GM12801 (cell line): ENCODE results near the gene ATG13.

ENCODE experiments used
- CTCF ChIP-seq: IDR thresholded peaks from one replicate; pipeline ENCODE4 v1.5.1; 2011; ENCODE audit warnings: control low read depth; ENCODE audit not compliant: insufficient read length; ENCODE audit errors: extremely low read depth

Gene ATG13

DNA sequence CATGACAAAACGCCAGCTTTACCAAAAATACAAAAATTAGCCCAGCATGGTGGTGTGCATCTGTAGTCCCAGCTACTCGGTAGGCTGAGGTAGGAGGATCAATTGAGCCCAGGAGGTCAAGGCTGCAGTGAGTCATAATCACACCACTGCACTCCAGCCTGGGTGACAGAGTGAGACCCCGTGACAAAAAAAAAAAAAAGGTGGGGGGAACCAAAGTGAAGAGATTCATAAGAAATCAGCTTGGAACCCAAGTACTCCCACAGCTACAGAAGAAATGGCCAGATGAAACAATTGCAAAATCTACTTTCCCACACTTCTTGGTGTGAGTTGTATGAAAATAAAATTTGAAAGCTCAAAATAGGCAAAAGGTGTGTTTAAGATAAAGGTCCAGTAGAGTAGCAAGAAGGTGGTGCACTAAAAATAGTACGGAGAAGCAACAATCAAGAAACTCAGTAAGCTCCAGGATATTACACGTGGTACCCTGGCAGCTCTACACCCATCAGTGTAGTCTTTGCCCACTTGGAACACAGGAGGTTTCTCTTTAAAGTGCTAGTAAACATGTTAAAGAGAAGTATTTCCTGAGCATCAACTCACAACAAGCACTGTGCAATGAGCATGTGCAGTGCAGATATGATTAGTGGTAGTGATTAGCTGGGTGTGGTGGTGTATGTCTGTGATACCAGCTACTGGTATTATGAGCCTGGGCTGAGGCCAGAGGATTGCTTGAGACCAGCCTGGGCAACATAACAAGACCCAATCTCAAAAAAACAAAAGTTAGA lies 5.6 kb upstream of the ATG13 start:
- TF ChIP-seq CTCF: no peak

DNA sequence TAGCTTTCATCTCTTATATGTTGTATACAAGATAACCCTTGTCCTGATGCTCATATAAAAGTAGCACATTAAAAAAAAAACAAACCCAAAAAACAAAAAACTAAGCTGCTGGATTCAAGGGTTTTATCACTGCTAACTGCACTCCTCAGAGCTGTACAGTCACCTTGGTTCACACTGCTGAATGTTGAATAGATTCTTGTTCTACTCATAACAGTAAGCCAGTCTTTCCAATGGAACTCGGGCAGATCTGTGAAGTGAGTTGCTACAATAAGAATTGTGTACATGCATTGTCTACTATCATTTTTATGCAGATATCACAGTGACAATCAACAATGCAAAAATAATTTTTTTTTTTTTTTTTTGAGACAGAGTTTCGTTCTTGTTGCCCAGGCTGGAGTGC lies 5.0 kb upstream of the ATG13 start:
- TF ChIP-seq CTCF: no peak

DNA sequence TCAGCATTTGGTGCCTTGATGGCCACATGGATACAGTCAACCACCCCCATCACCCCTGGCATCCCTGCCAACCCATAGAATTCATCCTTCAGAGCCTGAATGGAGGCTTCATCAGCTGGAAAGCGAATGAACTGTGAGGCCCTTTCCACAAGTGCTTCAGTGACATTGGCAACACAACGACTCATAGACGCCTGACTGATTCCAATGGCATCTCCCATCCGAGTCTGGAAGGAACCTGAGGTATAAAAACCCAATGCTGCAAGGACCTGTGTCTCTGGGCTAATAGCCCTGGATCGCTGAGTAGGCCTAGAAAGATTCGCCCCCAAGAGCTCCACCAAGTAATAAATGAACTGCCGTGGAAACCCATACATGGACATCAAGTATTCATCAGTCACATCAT lies 1.6 kb upstream of the ATG13 start:
- TF ChIP-seq CTCF: no peak

DNA sequence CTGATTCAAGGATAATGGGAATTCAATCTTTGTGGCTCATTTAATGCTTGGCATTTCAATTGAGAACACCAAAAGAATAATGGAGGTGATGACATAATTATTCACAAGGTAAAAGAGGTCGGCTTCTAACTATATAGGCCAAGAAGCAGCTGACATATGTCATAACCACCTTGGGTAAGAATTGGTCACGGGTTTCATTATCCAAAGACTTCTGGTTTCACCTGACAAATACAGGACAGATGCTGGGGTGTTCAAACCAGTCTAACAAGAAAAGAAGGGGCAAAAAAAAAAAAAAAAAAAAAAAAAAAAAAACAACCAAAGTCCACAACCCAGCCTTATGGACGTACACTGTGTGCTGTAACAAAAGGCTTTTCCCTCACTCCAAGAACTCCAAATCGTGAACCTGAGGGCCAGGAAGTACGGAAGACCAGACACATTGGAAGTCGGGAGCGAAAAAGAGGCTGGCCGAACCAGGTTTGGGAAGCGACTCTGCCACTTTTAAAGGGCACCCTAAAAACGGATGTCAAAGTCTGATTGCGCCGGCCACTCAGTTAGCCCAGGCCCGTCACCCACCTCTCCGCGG lies 711 bp upstream of the ATG13 start:
- no peak for TF ChIP-seq CTCF

DNA sequence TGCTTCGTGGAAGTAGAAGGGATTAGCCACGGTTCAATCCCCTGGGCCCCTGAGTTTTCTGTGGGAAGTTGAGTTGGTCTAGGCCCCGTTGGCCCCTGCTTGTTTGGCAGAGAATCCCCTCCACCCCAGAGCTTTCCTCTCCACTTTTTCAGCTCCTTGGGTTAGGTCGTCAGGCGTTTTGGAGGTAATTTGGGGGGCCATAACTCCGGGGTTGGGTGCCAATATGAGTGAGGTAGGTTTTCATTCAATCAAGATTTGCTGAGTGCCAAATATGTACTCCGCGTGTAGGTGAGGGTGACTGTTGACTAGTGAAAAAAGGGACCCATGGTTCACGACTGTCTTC lies 590 bp downstream of the ATG13 start:
- no peak for TF ChIP-seq CTCF

DNA sequence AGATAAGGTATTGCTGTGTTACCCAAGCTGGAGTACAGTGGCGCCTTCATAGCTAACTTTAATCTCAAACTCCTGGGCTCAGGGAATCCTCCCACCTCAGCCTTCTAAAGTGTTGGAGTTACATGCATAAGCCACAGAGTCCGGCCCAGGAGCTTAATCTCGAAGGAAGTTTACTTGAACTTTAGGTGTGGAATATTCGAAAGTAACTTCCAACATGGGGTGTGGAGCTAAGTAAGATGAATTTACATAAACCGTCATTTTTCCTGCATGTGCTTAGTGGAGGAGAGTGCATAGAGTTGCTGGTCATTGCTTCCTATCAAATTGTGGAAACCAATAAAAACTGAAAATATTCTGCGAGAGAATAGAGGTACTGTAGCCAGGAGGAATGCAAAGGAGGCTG lies 1.5 kb downstream of the ATG13 start:
- TF ChIP-seq CTCF: no peak

DNA sequence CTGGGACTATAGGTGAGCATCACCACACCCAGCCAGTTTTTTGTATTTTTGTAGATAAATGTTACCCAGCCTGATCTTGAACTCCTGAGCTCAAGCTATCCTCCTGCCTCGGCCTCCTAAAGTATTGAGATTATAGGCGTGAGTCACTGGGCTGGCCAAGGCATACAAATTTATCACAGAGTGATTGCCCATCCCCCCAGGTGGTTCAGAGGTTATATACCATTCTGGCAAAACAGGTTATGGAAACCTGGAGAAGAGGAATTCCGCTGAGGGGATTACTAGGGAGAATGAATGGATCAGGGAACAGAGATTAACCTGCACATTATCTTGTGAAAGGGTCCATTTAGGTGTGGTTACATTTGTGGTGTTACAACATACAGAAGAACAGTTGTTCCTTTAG lies 8.1 kb downstream of the ATG13 start:
- no peak for TF ChIP-seq CTCF
